Activated CD8-positive, alpha-beta memory T cell treated with anti-CD3 and anti-CD28 coated beads, Interleukin-2, amount 50 U/mL, for 24 hours (primary cell): Measurements from ENCODE around the gene NUP210.
"Not testable (repeated sequence)": the region's sequence is repeated elsewhere in the genome, so short reads cannot be mapped to it uniquely, and the experiment has no call there.

Experiments used
- DNase-seq: peaks from one replicate; pipeline ENCODE4 v3.0.0-alpha.2; 2020; ENCODE audit errors: extremely low read depth

NUP210 gene

GRCh38 chr3:13406190-13406589, 13.9 kb downstream of the NUP210 start:
- DNase-seq, result no peak

- no peak for DNase-seq
Measured at GRCh38 chr3:13405614-13406013, 14.5 kb downstream of the NUP210 start.

GRCh38 chr3:13404626-13405452, 15.3 kb downstream of the NUP210 start:
- DNase-seq, result no peak

- no peak for DNase-seq
Measured at GRCh38 chr3:13403847-13404246, 16.3 kb downstream of the NUP210 start.

GRCh38 chr3:13403213-13403819, 16.8 kb downstream of the NUP210 start:
- no peak for DNase-seq

DNA sequence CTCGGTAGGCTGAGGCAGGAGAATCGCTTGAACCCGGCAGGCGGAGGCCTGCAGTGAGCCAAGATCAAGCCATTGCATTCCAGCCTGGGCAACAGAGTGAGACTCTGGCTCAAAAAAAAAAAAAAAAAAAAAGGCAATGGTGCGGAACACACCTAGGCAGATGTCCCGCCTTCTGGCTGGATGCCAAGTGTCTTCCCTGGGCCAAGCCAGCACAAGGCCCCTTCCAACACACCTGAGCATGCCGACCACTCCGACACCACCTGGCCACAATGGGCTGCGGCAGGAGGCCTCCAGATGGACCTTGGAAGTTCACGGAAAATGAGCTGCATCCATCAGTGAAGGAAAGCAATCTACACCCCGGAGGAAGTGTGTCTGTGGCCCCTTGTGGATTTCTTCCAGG, 19.0 kb downstream of the NUP210 start:
- DNase-seq, result no peak

GRCh38 chr3:13400114-13400673, 19.9 kb downstream of the NUP210 start:
- DNase-seq, result no peak

GRCh38 chr3:13399603-13400002, 20.5 kb downstream of the NUP210 start:
- no peak for DNase-seq

- no peak for DNase-seq
Measured at GRCh38 chr3:13397316-13397715, 22.8 kb downstream of the NUP210 start.

DNA sequence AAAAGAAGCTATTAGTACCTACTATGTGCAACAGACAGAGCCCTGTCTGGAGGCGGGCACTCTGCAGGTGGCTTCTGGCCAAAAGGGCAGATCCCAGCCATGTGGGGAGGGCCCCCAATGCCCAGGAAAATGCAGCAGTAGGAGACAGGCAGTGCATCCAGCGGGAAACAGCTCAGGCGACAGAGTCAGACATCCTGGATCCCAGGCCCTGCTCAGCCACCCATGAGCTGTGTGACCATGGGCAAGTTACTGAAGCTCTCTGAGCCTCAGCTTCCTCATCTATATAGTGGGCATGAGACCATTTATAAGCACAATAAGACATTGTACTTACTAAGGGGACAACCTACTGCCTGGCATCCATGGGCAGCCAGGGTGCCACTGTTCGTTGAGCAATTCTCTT, 25.8 kb downstream of the NUP210 start:
- DNase-seq, result no peak

DNA sequence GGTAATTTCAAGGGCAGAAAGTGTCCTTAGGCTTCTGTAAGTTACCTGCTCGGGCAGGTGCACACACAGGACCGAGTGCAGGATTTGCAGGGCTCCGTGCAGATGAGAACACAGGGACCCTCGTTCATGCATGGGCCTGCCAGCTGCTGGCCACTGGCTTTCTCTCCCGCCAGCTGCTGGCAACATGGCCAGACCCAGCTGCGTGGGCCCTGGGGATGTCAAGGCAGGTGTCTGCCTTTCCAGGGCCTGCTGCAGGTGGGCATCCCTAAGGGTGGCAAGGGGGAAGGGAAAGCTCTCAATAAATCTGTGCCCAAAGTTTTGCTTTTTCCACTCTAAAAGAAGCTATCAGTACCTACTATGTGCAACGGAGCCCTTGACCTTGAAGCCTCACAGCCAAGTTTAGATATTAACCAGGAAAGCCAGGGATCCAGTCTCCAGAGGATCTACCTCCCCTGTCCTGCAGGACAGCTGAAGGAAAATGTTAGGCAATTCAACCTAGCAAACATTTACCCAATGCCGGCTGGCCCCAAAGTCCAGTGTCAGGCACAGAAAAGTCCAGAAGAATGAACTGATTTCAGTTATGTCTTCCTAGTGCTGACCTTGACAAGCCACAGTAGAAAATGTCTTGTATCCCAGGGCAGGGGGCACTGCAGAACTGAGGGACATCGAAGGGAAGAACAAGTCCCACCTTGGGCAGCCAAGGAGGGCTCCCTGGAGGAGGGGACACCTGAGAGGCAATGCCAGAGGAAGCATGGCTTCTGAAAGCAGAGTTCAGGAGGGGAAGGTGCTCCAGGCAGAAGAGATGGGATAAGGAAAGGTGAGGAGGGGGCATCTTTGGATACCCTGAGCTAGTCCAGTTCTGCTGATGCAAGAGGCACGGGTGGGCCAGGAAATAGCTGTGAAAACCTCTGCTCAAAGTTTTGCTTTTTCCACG, 26.4 kb downstream of the NUP210 start:
- DNase-seq, result no peak

DNA sequence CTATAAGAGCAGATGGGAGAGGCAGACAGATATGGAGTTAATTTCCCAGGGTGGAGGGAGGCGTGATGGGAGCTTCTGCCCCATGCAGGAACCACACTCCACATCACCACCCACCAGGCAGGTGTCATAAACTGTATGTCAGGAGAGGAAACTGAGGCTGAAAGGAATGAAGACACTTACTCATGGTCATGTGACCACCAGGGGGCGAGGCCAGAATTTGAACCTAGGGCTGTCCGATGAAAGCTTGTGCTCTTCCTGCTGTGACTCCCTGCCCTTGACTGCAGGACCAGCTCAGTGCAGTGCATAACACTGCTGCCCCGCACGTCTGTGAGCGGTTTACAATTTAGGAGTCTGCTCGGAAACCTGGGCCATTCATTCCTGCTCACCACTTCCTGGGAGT, 28.8 kb downstream of the NUP210 start:
- DNase-seq, result no peak

DNA sequence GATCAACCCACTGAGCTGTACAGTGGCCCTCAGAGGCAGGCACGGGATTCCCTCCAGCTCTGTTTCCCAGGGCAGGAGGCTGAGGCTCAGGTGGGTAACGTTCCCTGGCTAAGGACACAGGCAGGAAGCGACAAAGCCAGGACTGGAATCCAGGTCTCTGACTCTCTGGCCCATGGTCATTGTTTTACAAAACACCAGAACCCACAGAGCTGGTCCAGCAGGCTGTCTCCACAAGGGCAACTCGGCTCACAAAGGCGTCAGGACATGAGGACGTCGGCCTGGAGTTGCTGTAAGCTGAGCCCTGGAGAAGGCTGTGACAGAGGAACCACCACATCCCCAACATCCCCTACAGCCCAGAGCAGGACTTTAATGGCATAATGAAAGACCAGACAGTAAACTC, 30.7 kb downstream of the NUP210 start:
- DNase-seq, result no peak

- DNase-seq, result no peak
Measured at GRCh38 chr3:13388816-13389215, 31.3 kb downstream of the NUP210 start.

DNA sequence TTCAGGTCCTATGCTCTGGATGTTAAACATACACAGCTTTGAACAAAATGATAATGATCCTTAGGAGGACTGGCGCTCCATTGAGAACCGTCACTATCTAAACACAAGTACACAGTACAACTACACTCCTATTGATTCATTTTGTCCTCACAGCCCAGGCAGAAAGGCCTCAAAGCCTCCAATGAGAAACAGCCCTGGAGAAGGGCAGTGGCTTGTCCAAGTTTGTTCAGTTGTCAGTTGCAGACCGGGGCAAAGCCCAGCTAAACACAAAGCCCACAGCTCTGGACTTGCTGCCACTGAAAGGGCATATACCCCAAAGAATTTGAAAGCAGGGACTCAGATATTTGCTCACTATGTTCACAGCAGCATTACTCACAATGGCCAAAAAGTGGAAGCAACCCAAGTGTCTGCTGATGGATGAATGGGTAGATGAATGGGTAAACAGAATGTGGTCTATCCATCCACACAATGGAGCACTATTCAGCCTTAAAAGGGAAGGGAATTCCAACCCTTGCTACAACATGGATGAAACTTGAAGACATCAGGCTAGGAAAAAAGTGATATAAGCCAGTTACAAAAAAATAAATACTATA, 34.7 kb downstream of the NUP210 start:
- DNase-seq, result no peak

DNA sequence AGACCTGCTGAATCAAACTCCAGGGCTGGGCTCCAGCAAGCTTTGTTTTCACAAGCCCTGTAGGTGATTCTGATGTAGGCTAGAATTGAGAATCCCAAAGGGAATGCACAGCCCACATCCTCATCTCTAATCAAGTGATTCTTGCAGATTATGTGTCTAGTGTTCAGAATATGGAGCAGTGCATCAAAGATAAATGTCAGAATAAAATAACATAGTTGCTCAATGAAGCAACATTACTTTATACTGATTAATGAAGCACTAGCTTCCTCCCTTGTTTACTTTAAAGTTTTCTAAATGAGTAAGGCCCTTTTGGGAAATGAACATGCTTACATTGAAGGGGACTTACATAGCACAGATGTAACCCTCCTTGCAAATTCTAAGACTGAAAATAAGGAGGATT, 39.2 kb downstream of the NUP210 start:
- DNase-seq, result no peak

- DNase-seq, result no peak
Measured at GRCh38 chr3:13379201-13379830, 40.8 kb downstream of the NUP210 start.

DNA sequence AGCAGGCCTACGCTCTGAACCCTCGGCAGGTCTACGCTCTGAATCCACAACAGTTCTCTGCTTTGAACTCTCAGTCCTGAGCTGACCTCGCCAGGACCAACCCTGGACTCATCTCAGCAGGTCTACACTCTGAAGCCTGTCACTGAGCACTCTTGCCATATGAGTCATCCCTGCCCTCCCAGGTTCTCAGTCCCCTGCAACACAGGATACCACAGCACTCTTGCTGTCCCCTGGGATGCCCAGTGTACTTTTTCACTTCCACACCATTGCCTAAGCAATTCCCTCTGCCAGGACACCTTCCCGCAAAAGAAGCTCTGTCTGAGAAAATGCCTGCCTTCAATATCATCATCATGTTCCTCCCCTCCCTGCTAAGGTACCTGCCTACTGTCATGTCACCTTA, 42.0 kb downstream of the NUP210 start:
- DNase-seq, result no peak

DNA sequence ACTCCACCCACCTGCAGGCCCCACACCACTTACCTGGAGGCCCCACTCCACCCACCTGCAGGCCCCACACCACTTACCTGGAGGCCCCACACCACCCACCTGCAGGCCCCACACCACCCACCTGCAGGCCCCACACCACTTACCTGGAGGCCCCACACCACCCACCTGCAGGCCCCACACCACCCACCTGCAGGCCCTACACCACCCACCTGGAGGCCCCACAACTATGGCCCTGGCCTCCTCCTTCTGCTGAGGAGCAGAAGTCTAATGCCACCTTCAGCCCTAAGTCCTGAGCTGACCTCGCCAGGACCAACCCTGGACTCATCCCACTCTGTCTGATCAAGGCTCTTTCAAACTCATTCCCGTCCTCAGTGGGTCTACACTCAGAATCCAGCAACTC, 42.4 kb downstream of the NUP210 start:
- DNase-seq, result not testable (repeated sequence)

DNA sequence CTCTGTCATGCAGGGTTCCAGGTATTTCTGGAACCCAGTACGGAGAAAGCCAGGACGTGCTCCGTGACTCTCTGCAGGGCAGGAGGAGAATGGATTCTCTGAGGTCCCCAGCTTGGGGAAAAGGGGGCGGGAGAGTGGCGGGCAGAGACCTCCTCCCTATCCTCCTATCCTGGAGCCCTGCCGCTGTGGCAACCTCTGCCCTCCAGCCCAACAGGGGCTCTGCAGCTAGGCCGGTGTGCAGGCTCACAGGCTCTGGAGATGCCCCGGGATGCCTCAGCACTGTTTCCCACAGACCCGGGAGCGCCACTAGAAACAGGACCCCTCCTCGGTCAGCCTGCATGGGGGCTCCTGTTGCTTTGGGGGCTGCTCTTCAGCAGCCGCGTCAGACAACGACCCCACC, 43.1 kb downstream of the NUP210 start:
- DNase-seq, result no peak

GRCh38 chr3:13376091-13376490, 44.0 kb downstream of the NUP210 start:
- no peak for DNase-seq
